Natural killer cell (primary cell): ENCODE data around the gene TBX15. TPM values are rescaled to one million over a fixed set of nuclear protein-coding genes. Genes with fewer than 3 reads are reported as not detected.

Experiments
- ATAC-seq, 3 donors: fragments of 150-1000 bp in 2 of 3; fragments of 200-7000 bp in 1 of 3; cut with Tn5 transposase; 1 replicate in 1 of 3; 2 replicates in 2 of 3; pipeline ENCODE4 v1.10.0; 2021; ENCODE audit warnings: mild to moderate bottlenecking in 2 of 3, moderate library complexity in 2 of 3
- DNase-seq, 2 donors: peaks; one replicate each; pipeline versions ENCODE4 v3.0.0 to v3.0.0-alpha.2; 2013 to 2021; ENCODE audit warnings: mixed read lengths in 1 of 2
- H3K27ac ChIP-seq: one replicate; pipeline ENCODE4 v1.5.1; 2013; ENCODE audit warnings: mild to moderate bottlenecking, low read length
- H3K27me3 ChIP-seq: one replicate; pipeline ENCODE4 v1.6.1; 2013; ENCODE audit warnings: low read length; ENCODE audit not compliant: control insufficient read depth, insufficient read depth
- H3K36me3 ChIP-seq: one replicate; pipeline ENCODE4 v1.6.1; 2013; ENCODE audit warnings: low read length; ENCODE audit not compliant: control insufficient read depth, insufficient read depth
- H3K4me1 ChIP-seq: one replicate; pipeline ENCODE4 v1.6.1; 2013; ENCODE audit warnings: low read length; ENCODE audit not compliant: control insufficient read depth, insufficient read depth
- H3K4me3 ChIP-seq: one replicate; pipeline ENCODE4 v1.5.1; 2013; ENCODE audit warnings: low read length
- H3K9me3 ChIP-seq: one replicate; pipeline ENCODE4 v1.6.1; 2013; ENCODE audit warnings: low read length; ENCODE audit not compliant: control insufficient read depth, insufficient read depth
- H3K27ac Mint-ChIP-seq, 2 donors: one replicate each; pipeline ENCODE4 v1.8.0; 2022; ENCODE audit warnings: mild to moderate bottlenecking in 2 of 2, mixed read lengths in 2 of 2, moderate library complexity in 1 of 2
- H3K27me3 Mint-ChIP-seq, 2 donors: one replicate each; pipeline ENCODE4 v1.8.0; 2022; ENCODE audit warnings: low read depth in 2 of 2, mixed read lengths in 2 of 2
- H3K36me3 Mint-ChIP-seq: one replicate; pipeline ENCODE4 v1.8.0; 2022; ENCODE audit warnings: mixed read lengths
- H3K4me1 Mint-ChIP-seq, 2 donors: one replicate each; pipeline ENCODE4 v1.8.0; 2022; ENCODE audit warnings: mixed read lengths in 2 of 2
- H3K4me3 Mint-ChIP-seq: one replicate; pipeline ENCODE4 v1.8.0; 2022; ENCODE audit warnings: mild to moderate bottlenecking, moderate library complexity, mixed read lengths
- H3K9me3 Mint-ChIP-seq, 2 donors: one replicate each; pipeline ENCODE4 v1.8.0; 2022; ENCODE audit warnings: mixed read lengths in 2 of 2
- WGBS: methylation state at CpG from one replicate; pipeline ENCODE4 v1.1.7; 2013; ENCODE audit warnings: missing lambda C conversion rate; ENCODE audit not compliant: insufficient coverage; 5-methylcytosine and 5-hydroxymethylcytosine counted together
- intact Hi-C: fragments of 100-400 bp; cut with micrococcal nuclease; formaldehyde crosslinking; loops from one replicate; pipeline ENCODE4 v1.14.2; 2022
- total RNA-seq, 4 donors: library from RNA; stranded (reverse); fragments of 120-200 nt in 1 of 4; gene quantifications; one replicate each; pipeline versions ENCODE4 v1.2.3 to v1.2.4, GENCODE V29; 2013 to 2022
- TF ChIP-seq, protein P1 (sequence below): fragments of 200-600 bp; IDR thresholded peaks from one replicate; pipeline ENCODE4 v1.8.0; 2022; ENCODE audit warnings: antibody characterized with exemption

Gene TBX15
- total RNA-seq, 3 donors from 2014 or later (not counting 1 experiment from before 2014, with no cell fraction given), result not detected

DNA sequence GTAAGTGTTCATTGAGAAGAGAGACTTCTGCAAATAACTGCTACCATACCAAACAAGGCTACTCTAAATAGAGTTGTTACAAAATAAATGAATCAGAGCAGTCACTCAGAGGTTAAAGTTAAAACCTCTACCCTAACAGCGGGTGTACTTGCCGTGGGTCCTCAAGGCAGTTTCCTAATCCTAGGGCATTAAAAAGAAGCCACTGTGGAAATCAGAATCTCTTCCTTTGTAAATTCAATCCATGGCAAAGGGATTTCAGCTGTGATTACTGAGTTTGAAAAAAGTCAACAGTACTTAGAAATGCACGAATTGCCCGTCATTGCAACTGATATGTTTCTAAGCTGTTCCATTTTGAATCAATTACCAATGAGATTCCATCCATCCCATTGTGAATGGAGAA, 13.5 kb downstream of the TBX15 start:
- DNase-seq (no peak), ATAC-seq (no peak)
- H3K9me3 ChIP-seq, result peaks cover 6% of the 10 kb centered on the region
- peaks cover 23 to 31% of the 10 kb centered on the region in 2 donors for H3K27me3 Mint-ChIP-seq
- peaks cover 0 to 8% of the 10 kb centered on the region in 2 donors for H3K9me3 Mint-ChIP-seq
- no peaks in the 10 kb centered on the region for H3K36me3 ChIP-seq
- no peaks in the 10 kb centered on the region for H3K4me1 Mint-ChIP-seq
- no peak overlapping the region for H3K4me3 ChIP-seq
- intact Hi-C loops, result no loop called here
- peaks cover 4% of the 10 kb centered on the region for H3K36me3 Mint-ChIP-seq
- H3K4me1 ChIP-seq, result no peaks in the 10 kb centered on the region
- no peak overlapping the region for H3K27ac Mint-ChIP-seq
- H3K27ac ChIP-seq, result no peak overlapping the region
- H3K4me3 Mint-ChIP-seq, result no peak overlapping the region
- TF ChIP-seq, protein P1, sequence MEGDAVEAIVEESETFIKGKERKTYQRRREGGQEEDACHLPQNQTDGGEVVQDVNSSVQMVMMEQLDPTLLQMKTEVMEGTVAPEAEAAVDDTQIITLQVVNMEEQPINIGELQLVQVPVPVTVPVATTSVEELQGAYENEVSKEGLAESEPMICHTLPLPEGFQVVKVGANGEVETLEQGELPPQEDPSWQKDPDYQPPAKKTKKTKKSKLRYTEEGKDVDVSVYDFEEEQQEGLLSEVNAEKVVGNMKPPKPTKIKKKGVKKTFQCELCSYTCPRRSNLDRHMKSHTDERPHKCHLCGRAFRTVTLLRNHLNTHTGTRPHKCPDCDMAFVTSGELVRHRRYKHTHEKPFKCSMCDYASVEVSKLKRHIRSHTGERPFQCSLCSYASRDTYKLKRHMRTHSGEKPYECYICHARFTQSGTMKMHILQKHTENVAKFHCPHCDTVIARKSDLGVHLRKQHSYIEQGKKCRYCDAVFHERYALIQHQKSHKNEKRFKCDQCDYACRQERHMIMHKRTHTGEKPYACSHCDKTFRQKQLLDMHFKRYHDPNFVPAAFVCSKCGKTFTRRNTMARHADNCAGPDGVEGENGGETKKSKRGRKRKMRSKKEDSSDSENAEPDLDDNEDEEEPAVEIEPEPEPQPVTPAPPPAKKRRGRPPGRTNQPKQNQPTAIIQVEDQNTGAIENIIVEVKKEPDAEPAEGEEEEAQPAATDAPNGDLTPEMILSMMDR, result no peak
- WGBS, result 65% methylated on average over 4 of the region's 4 CpGs
- peaks cover 20% of the 10 kb centered on the region for H3K27me3 ChIP-seq

DNA sequence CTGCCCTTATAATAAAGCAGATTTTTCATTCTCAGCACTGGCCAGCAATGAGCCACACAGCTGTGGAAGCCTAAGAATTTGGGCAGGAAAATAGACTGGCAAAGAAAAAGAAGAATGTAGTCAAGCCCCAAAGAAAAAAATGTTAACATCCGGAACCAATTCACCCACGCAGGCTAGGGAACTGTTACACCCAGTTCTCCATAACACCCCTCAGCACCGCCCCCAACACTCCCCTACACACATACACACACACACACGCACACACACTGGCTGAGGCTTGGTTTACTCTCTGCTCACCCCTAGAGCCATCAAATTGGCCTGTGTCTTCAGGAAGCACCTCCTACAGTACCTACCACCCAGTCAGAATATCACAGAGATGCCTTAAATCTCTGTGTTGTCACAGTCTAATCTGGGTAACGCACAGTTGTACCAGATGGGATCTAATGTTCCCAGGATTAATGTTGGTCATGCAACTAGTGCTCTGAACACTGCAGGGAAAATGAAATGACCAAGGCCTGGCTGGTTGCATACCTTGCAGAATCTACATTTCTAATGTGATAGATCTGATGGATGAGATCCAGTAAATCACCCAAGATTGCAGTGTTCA, 14.5 kb downstream of the TBX15 start:
- DNase-seq (no peak), ATAC-seq (no peak)
- TF ChIP-seq, protein P1, result no peak
- H3K9me3 Mint-ChIP-seq, result peaks cover 0 to 8% of the 10 kb centered on the region in 2 donors
- WGBS, result 74% methylated on average over 5 of the region's 5 CpGs
- Histone ChIP-seq H3K9me3 (no peaks in the 10 kb centered on the region), H3K4me1 (no peaks in the 10 kb centered on the region), H3K27ac (no peak overlapping the region), H3K4me3 (no peak overlapping the region), H3K36me3 (no peaks in the 10 kb centered on the region), H3K27me3 (peaks cover 11% of the 10 kb centered on the region)
- no peak overlapping the region for H3K4me3 Mint-ChIP-seq
- peaks cover 4% of the 10 kb centered on the region for H3K36me3 Mint-ChIP-seq
- no peak overlapping the region for H3K27ac Mint-ChIP-seq
- H3K4me1 Mint-ChIP-seq, result no peaks in the 10 kb centered on the region
- intact Hi-C loops, result no loop called here
- peaks cover 16 to 24% of the 10 kb centered on the region in 2 donors for H3K27me3 Mint-ChIP-seq

DNA sequence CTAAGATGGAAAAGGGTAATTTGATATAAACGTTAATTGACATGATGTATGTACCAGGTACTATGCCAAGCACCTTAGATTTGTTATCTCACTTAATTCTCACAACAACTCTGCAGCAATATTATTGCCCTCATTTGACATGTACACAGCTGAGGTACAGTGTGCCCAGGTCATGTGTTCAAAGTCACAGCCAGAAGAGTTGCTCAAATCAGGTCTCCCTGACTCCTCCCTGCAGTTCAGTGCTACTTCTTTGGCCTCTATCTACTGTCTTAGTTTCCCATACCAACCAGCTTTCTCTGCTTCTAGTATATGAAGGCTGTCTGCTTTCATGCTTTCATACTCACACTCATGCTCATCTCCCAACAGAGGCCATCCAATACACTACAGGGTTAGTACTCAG, 15.1 kb downstream of the TBX15 start:
- no peak for DNase-seq
- Histone ChIP-seq H3K9me3 (no peaks in the 10 kb centered on the region), H3K36me3 (no peaks in the 10 kb centered on the region), H3K4me3 (no peak overlapping the region), H3K27ac (no peak overlapping the region), H3K4me1 (no peaks in the 10 kb centered on the region), H3K27me3 (peaks cover 9% of the 10 kb centered on the region)
- Mint-ChIP-seq H3K9me3 (peaks cover 0 to 8% of the 10 kb centered on the region in 2 donors), H3K36me3 (peaks cover 4% of the 10 kb centered on the region), H3K4me1 (no peaks in the 10 kb centered on the region), H3K27me3 (peaks cover 12 to 18% of the 10 kb centered on the region in 2 donors), H3K4me3 (no peak overlapping the region), H3K27ac (no peak overlapping the region)
- no peak for ATAC-seq
- intact Hi-C loops, result no loop called here
- 80% methylated on average over 1 of the region's 1 CpG for WGBS
- TF ChIP-seq, protein P1, result no peak

DNA sequence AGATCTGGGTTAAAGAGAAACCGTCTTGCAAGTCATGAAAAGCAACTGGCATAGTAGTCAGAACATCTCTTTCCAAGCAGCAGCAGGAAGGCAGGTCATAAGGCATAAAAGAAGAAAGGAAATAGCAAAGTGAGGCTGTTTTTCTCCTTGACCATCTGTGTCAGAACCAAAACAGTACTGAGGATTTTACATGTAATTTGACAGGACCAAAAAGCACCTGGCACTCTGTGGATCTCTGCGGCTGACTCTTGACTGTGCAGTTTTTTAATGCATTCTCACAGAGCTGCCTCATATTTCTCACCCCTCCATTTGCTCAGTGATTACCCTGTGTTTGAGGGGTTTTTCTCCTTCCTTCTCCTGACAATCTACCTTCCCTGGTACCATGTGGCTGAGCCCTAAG, 17.7 kb downstream of the TBX15 start:
- ATAC-seq, result no peak
- peaks cover 5 to 9% of the 10 kb centered on the region in 2 donors for H3K27me3 Mint-ChIP-seq

More for the DNA sequence above, 17.7 kb downstream of the TBX15 start:
- no peak for DNase-seq
- Histone ChIP-seq H3K4me3 (no peak overlapping the region), H3K36me3 (no peaks in the 10 kb centered on the region), H3K27me3 (no peaks in the 10 kb centered on the region), H3K9me3 (no peaks in the 10 kb centered on the region), H3K4me1 (no peaks in the 10 kb centered on the region), H3K27ac (no peak overlapping the region)
- TF ChIP-seq, protein P1, result no peak
- 80% methylated on average over 2 of the region's 2 CpGs for WGBS
- Mint-ChIP-seq H3K4me3 (no peak overlapping the region), H3K9me3 (peaks cover 0 to 8% of the 10 kb centered on the region in 2 donors), H3K4me1 (no peaks in the 10 kb centered on the region), H3K36me3 (no peaks in the 10 kb centered on the region), H3K27ac (no peak overlapping the region)
- intact Hi-C loops, result no loop called here
